DMS 273 (cell line): ENCODE results near the gene SPECC1.
"Not testable (repeated sequence)": the region's sequence is repeated elsewhere in the genome, so short reads cannot be mapped to it uniquely, and the experiment has no call there.

ENCODE experiments used
- DNase-seq: peaks from one replicate; lab custom pipeline; 2025; ENCODE audit not compliant: unreplicated experiment; lab: John Stamatoyannopoulos, UW

The SPECC1 gene

DNA sequence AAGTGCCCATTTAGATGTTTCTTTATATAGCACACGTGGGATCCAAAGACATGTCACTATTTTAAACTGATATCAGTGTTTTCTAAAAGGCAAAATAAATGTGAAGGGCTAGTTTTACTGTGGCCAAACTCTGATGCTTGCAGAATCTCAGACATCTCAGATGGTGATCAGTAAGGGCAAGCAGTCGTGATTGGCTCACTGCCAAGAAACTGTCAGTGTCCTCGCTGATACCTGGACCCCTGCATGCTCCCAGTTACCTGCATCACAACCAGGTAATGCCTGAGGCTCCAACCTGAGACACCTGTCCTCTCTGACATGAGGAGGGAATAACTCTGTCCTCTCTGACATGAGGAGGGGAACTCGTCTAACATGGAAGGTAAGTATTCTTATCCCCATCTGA, 114.0 kb downstream of the SPECC1 start:
- DNase-seq: no peak

DNA sequence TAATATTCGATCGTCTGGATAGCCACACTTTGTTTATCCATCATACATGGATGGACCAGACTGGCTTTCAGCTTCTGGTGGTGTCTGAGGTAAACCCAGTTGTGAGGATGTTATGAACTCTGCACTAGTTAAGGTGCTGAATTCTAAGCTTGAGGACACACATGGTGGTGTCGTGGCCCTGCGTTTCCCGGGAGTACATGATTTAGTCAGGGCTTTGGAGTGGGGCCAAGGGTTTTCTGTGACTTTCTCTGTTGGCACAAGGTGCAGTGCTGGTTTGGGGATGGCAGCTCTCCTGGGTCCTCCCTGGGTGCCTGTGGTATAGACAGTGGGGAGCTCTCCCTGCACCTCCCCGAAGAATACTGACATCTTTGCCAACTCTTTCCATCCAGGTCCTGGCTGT, 116.6 kb downstream of the SPECC1 start:
- no peak for DNase-seq

DNA sequence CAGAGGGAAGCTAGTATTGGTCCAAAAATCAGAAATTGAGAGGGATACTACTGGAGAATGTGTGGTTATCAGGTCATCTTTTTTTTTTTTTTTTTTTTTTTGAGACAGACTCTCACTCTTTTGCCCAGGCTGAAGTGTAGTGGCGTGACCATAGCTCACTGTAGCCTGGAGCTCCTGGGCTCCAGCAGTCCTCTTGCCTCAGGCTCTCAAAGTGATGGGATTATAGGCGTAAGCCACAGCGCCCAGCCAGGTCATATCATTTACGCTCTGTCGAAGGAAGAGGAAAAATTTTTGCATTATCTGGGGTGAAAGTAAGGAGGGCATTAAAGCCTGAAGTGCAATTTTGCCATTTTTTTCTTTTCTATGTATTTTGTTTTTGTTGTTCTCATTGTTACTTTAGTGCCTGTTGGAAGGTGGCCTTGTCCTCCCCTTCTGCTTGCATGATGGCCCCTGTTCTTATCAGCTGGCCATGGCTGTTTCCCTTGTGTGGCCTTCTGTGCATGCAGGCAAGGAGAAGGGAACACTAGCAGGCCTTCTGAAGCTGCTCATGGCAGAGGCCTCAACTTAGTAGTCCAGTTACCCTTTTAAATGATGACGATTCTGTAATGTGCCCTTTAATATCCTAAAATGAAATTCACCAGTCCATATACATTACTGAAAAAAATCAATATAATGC, 118.3 kb downstream of the SPECC1 start:
- DNase-seq: no peak

DNA sequence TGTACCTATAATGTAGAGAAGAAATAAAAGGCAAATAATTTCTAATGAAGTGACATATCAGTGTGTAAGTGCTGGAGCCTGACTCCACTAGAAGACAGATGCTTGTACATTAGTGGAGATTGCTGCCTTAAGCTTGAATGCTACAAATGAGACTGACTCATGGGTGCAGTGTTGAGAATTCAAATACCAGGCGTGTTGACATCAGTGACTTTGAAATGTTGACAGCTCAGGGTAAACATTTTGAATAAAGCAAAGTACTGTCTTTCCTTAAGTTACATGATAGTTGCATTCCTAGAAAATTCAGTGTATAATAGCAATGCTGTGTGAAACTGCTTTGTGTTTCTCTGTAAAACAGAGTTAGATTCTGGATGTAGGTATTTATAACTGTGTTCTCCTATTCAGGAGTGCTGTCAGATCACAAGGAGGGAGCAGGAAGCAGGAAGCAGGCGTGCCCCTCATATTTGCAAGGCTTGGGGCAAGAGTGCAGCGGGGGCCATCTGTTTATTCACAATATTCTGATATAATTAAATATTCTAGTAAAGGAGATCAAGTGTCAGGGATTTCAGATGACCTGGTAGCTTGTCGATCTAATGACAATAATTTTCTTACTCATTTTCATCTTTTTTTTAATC, 119.0 kb downstream of the SPECC1 start:
- no peak for DNase-seq

DNA sequence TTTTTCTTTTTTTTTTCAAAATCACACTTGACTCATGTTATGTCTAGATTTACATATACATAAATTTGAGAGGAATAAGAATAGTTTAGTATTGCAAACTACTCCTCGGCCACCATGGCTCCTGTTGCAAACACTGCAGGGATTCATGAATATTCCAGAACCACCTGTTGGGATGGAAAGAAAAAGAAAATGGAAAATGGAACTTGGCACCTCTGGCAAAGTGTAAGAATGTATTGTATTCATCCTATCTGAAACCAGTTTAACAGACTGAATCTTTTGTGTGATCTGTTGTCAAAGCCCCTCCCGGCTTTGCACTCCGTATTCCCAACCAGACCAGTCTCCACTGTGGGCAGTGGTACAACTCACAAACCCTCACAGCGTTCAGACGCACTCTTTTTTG, 124.4 kb downstream of the SPECC1 start:
- no peak for DNase-seq

DNA sequence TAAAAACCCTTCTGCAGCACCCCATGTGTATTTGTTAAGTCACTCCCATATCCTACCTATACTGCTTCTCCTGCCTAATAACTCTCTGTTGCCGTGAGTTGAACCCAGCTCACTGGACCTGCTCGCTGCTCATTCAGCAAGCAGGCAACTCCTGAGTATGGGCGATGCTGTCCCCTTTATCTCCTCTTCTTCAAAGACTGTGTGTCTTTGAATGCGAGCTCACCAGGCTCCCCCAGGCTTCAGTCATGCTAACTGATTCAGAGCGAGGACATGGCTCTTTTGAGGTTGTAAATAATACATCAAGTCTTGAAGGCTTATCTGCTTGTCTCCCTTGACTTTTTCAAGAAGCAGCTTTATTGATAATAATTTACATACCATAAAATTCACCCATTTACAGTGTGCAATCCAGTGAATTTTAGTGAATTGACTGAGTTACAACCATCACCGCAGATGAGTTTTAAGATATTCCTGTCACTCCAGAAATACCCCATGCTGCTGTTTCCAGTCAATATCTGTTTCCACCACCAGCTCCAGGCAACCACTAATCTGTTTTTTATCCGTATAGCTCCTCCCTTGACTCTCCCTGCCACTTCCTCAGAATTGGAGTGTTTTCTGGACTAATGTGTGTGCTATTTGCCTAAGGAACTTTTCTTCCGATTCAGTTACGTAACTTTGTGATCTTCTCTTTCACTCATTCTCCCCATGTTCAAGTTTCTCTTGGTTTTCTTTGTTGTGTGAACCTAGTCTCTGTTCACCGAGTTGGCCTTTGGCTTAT, 132.2 kb downstream of the SPECC1 start:
- no peak for DNase-seq

DNA sequence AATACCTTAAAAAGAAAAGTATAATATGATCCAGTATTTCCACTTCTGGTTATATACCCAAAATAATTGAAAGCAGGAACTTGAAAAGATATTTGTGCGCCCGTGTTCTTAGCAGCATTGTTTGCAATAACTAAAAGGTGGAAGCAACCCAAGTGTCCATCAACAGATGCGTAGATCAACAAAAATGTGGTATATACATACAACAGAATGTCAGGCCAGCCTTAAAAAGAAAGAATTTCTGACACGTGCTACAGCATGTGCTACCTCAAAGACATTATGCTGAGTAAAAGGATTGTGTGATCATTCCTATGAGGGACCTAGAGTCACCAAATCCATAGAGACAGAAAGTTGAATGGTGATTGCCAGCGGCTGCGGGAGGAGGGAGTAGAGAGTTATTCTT, 133.1 kb downstream of the SPECC1 start:
- no peak for DNase-seq

DNA sequence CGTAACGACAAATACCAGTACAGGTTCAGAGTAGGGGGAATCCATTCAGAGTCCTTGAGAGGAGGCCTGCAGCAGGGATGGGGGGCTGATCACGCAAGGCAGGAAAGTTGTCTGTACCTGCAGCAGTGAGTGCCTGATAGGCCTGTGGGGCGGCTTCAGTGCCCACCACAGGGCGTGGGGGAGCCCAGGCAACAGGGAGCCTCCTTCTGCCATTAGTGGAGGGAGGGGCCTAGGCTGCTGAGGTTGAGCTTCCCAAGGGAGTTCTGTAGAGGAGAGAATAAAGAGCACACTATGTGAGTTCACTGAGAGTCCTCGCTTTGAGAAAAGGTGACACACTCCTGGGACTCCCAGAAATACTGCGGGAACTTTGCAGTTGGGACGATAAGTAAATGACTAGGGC, 134.6 kb downstream of the SPECC1 start:
- DNase-seq: no peak

DNA sequence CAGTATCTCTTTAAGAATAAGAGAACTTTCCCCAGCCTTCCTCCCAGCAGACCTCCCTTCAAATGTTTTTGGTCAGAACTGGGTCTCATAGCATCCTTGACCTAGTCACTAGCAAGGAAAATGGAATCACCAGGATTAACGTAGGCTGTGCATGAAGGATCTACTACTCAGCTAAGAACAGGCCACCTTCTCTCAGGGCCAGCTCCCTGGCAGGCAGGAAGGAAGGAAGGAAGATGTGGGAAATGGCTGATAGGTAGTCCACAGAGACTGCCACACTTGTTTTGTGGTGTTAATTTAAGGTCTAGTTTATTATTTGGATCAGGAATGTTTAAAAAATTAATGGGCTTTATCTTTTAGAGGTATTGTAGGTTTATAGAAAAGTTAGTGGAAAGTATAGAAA, 136.4 kb downstream of the SPECC1 start:
- no peak for DNase-seq

DNA sequence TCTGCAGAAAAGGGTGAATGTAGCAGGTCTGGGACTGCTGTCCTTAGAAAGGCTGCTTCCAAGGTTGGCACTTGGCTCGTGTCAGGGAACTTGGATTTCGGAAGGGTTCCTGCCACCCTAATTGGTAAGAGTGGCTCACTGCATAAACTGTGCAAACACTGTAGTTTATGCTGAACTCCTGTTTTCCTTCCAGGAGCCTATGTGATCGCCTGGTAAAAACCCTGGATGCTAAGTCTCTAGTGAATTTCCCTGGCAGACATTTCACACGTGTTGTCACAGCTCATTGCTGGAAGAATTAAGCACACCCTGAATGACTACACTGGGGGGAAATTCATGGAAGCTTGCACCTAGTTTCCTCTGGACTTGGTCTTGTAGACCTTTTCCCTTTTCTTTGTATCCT, 140.1 kb downstream of the SPECC1 start:
- DNase-seq: no peak

DNA sequence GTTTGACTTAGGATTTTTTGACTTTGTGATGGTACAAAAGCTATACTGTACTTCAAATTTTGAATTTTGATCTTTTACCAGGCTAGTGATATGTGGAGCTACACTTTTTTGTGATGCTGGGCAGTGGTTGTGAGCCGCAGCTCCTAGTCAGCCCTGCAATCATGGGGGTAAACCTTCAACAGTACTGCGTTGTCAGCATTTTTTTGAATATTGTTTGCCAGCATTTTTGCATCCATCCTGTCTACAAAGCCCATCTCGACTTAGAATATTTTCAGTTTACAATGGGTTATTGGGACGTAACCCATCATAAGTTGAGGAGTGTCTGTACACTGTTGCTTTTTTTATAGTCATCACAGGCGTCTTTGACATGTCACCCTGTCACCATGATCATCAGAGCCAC, 142.0 kb downstream of the SPECC1 start:
- no peak for DNase-seq

DNA sequence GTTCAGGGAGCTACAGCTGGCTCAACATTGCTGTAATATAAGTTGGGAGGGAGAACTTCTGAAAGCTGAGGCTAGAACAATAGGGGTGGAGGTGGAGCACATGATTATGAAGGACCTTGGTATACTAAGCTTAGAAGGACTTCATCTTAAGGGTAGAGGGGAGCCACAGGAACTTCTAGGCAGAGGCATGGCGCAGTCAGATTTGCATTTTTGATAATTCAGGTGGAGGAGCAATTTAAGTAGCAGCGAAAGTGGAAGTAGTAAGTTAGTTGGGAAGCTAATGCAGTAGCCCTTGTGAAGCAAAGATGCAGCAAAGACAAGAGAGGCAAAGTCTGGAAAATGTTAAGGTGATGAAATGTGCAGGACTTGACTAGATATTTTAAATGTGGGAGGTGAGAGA, 144.1 kb downstream of the SPECC1 start:
- DNase-seq: no peak

DNA sequence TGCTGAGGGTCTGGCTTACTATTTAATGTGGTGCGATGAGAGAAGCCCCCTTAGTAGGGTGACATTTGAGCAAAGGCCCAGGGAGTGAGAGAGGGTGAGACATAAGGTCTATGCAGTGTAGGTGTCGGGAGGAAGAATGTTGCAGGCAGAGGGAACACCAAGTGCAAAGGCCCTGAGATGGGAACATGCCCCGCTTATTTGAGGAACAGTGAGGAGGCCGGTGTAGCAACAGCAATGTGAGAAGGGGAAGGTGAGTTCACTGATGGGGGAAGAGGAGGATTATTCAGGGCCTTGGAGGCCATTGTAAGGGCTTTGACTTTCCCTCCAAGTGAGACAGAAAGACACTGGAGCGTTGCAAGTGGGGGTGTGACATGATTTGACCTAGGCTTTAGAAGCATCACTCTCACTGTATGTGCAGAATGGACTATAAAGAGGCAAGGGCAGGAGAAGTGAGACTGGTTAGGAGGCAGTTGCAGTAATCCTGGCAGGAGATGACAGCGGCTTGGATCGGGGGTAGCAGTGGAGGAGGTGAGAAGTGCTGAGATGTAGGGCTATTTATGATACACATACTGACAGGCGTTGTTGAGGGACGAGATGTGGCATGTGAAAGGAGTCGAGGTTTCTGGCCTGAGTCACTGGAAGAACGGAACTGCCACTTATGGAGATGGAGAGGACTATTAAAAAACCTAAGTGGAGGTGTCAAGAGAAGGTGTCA, 145.3 kb downstream of the SPECC1 start:
- DNase-seq: no peak

DNA sequence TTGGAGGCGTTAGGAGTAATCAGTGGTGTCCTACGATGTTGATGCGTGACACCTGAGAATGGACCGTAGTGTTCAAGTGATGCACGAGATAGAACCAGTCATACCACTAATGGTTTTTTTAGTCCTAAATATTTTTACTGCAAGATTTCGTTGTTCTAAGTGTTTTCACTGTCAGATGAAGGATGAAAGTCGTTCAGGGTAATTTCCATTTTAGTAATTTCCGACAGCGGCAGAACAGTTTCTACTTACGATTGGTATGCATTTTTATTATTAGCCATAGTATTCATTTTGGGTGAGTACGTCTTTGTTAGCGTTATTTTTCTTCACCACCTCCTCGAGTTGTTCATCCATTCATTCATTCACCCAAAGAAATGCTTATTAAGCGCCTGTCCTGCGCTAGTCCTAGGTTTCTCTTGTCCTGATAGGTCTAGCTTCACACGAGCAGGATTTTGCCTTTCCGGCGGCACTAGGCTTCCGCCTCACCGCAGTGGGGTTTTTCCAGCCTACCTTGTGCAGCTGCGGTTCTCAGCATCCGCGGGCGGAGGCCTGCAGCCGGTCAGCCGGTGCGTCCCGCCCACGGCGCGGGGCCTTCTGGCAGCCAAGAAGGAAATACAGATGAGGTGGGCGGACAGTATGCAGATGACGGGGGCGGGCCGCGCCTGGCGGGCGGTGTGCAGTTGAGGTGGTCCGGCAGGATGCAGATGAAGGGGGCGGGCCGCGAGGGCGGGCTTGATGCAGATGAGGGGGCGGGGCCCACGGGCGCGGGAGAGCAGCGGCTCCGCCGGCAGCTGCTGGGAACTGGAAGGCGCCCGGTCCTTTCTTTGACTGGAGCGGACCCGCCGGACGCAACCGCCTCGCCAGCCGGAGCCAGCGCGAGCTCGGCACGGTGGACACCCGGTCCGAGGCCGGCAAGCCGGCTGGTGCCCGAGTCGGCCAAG, 146.4 kb downstream of the SPECC1 start:
- peak; percentile 97 for DNase-seq

DNA sequence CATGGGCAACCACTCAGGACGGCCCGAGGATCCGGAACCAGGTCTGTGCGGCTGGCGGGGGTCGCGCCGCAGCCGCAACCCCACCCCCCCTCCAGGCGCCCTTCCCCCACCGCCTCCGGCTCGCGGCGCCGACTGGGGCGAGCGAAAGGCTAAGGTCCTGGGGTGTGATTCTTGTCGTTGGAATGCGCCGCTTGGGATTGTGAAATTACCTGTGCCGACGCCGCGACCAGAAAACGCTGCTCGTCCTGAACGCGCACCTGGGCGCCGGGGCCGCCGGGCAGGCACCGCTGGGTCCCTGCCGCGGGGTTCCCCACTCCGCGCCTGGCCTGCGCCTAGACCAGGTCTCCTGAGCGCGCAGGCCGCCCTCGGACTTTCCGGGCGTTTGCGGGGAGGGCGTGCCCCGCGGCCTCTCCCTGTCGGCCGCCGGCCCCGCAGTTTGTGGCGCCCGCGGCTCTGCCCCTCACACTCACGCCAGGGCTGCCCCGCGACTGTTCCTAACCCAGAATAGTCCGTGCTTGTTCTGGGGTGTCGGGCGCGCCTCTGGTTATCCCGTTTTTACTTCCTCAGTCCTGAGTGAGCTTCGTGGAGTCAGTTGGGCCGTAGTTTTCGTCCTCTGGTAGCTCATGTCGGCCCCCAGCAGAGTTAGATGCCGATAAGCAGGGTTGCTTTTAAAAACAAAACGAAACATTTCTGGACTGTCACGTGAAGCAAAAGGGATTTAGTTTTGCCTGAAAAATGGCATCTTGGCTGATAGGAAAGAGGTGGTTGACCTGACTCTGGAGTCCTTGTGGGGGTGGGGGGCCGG, 147.2 kb downstream of the SPECC1 start:
- peak; percentile 45 for DNase-seq

DNA sequence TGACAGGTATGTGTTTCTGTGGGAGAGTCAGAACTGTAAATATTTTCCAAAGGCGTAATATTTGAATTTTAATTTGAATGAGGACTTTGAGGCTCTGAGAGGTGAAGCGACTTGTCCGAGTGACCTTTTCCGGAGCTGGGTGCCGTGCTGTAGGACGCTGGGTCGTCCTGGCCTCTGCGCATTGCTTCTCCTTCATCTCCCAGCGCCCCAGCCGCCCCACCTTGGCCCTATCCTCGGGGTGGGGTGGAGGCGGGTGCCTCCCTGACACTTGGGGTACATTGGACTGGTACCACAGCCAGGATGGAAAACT, 147.8 kb downstream of the SPECC1 start:
- no peak for DNase-seq

DNA sequence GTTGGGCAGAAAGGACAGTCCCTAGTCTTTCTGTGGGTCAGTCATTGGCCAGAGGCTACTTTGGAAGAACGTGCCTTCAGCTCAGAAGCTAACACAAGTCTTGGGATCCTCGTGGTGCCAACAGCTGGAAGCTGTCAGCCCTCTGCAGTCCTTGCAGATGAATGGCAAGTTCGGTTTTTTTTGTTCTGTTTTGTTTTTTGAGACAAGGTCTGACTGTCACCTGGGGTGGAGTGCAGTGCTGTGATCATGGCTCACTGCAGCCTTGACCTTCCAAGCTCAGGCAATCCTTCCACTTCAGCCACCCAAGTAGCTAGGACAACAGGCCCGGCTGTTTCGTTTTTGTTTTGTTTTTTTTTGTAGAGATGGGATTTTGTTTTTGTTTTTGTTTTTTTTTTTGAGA, 149.4 kb downstream of the SPECC1 start:
- DNase-seq: no peak

DNA sequence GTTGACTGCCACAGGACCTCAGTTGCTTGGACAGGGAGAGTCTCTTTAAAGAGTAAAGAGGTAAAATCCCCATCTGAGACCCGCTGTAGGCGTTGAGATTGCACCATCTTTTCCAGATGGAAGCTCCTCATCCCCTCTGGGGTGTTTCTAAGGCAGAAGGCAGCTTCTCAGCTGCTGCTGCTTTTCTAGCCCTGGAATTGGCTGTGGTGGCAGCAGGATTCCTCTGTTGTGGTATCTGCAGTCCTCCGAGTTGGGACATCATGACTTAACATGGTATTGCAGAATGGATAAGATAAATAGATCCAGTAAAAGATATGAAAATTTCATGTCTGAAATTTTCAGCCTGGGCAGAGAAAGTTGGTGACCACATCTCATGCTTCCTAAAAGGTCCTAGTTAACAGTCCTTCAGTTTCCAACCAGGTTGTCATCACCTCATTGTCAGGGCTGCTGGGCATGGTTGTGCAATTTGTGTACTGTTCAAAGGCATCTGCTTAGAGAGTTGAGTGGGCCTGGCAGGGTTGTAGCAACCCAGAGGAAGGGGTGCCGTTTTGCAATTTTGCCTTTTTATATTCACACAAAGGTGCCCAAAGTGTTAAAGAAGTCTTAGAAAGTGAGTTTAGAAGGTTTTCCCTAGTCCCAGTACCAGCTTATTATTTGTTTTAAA, 150.4 kb downstream of the SPECC1 start:
- peak; percentile 4 for DNase-seq

DNA sequence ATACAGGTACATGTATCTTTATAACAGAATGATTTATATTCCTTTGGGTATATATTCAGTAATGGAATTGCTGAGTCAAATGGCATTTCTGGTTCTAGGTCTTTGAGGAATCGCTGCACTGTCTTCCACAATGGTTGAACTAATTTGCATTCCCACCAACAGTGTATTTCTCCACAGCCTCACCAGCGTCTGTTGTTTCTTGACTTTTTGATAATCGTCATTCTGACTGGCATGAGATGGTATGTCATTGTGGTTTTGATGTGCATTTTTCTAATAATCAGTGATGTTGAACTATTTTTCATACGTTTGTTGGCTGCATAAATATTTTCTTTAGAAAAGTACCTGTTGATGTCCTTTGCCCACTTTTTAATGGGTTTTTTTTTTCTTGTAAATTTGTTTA, 156.4 kb downstream of the SPECC1 start:
- DNase-seq: not testable (repeated sequence)
